K562 (cell line): Measurements from ENCODE around the gene YAP1. TPM values are rescaled to one million over a fixed set of nuclear protein-coding genes. Genes with fewer than 3 reads are reported as not detected.

Experiments used
- ATAC-seq: fragments of 200-7000 bp; cut with Tn5 transposase; 3 replicates; pipeline ENCODE4 v1.9.1; 2020; ENCODE audit warnings: moderate library complexity
- BruUV-seq: library from RNA; stranded (reverse); fragments of 400-500 nt; replicated peaks from 2 replicates; lab custom pipeline; 2021; lab: Mats Ljungman, UMichigan
- CTCF ChIA-PET: fragments of 300-600 bp; formaldehyde crosslinking; extraction: SDS; loops from one replicate; lab custom pipeline; 2021; ENCODE audit warnings: low intra/inter-chr PET ratio; lab: Yijun Ruan, JAX
- POLR2A ChIA-PET: fragments of 300-600, 350-650 bp; sonication (Branson Sonifier 250); formaldehyde crosslinking; extraction: SDS; loops from one replicate; lab custom pipeline; 2021; ENCODE audit warnings: antibody characterized with exemption, inconsistent platforms; lab: Yijun Ruan, JAX
- DNase-seq, 4 experiments: peaks; one replicate each; pipeline versions ENCODE4 v3.0.0 to v3.0.0-alpha.2; 2011 to 2018; ENCODE audit warnings: low spot score in 3 of 4, mixed read lengths in 3 of 4; ENCODE audit errors: extremely low read depth in 1 of 4
- FAIRE-seq: peaks from 2 replicates; lab custom pipeline; 2011; peaks lifted over from hg19 to GRCh38; lab: Jason Lieb, UNC
- H2AFZ ChIP-seq: 2 replicates; pipeline ENCODE4 v1.6.0; 2011; ENCODE audit warnings: low read depth, low read length, control low read depth, inconsistent platforms
- H3K27ac ChIP-seq: fragments of 200-600 bp; 3 replicates; pipeline ENCODE4 v1.8.0; 2011; ENCODE audit warnings: low read depth, mild to moderate bottlenecking, control low read depth, inconsistent platforms, low read length, moderate library complexity, mixed read lengths; ENCODE audit errors: extremely low read depth
- H3K27me3 ChIP-seq, 2 experiments: fragments of 300-600 bp in 1 of 2; 2 replicates in 1 of 2; 3 replicates in 1 of 2; pipeline versions ENCODE4 v1.6.0 to v1.8.0; 2011; ENCODE audit warnings: inconsistent platforms in 2 of 2, low read length in 2 of 2, mild to moderate bottlenecking in 1 of 2, mixed read lengths in 1 of 2, moderate library complexity in 1 of 2; ENCODE audit not compliant: control insufficient read depth in 2 of 2, insufficient read depth in 2 of 2
- H3K36me3 ChIP-seq: fragments of 300-600 bp; 3 replicates; pipeline ENCODE4 v1.8.0; 2011; ENCODE audit warnings: mild to moderate bottlenecking, low read length, inconsistent platforms; ENCODE audit not compliant: control insufficient read depth, insufficient read depth
- H3K4me1 ChIP-seq, 2 experiments: fragments of 200-600 bp in 1 of 2; replicated peaks in 1 of 2; 2 replicates in 1 of 2; 3 replicates in 1 of 2; pipeline versions ENCODE4 v1.5.1 to v1.8.0; 2011; ENCODE audit warnings: inconsistent platforms in 2 of 2, low read length in 2 of 2, mild to moderate bottlenecking in 1 of 2, mixed read lengths in 1 of 2, moderate library complexity in 1 of 2; ENCODE audit not compliant: control insufficient read depth in 2 of 2, insufficient read depth in 2 of 2
- H3K4me2 ChIP-seq: 2 replicates; pipeline ENCODE4 v1.6.1; 2011; ENCODE audit warnings: low read length, control low read depth, inconsistent platforms, mixed read lengths; ENCODE audit not compliant: insufficient read depth
- H3K4me3 ChIP-seq: fragments of 200-600 bp; sonication (generic), shearing (Covaris generic); 2 replicates; pipeline ENCODE4 v1.5.1; 2016; ENCODE audit warnings: control low read depth, inconsistent platforms
- H3K79me2 ChIP-seq: fragments of 200-600 bp; 3 replicates; pipeline ENCODE4 v1.8.0; 2011; ENCODE audit warnings: low read length, inconsistent platforms; ENCODE audit not compliant: control insufficient read depth, insufficient read depth
- H3K9ac ChIP-seq, 2 experiments: 2 replicates each; pipeline versions ENCODE4 v1.6.0 to v1.6.1; 2011; ENCODE audit warnings: low read depth in 2 of 2, low read length in 2 of 2, control low read depth in 1 of 2, inconsistent platforms in 1 of 2, mild to moderate bottlenecking in 1 of 2, mixed read lengths in 1 of 2; ENCODE audit not compliant: insufficient read depth in 1 of 2
- H3K9me1 ChIP-seq: one replicate; pipeline ENCODE4 v1.6.0; 2011; ENCODE audit warnings: inconsistent platforms, mild to moderate bottlenecking, low read length, moderate library complexity; ENCODE audit not compliant: control insufficient read depth, insufficient read depth
- H3K9me3 ChIP-seq: replicated peaks from 2 replicates; pipeline ENCODE4 v1.5.1; 2011; ENCODE audit warnings: low read depth, low read length, inconsistent platforms; ENCODE audit not compliant: control insufficient read depth, insufficient read depth
- H4K20me1 ChIP-seq: replicated peaks from 2 replicates; pipeline ENCODE4 v1.6.1; 2011; ENCODE audit warnings: low read length, inconsistent platforms, mixed read lengths; ENCODE audit not compliant: control insufficient read depth, insufficient read depth
- ARID2 ChIP-seq: fragments of 450-650 bp; IDR thresholded peaks from 2 replicates; pipeline ENCODE4 v1.6.1; 2017; ENCODE audit warnings: antibody characterized with exemption, mild to moderate bottlenecking
- DLX4 ChIP-seq: fragments of 250-450 bp; sonication (Bioruptor Pico); IDR thresholded peaks from 2 replicates; pipeline ENCODE4 v1.6.1; 2021; ENCODE audit warnings: mild to moderate bottlenecking
- HMGXB4 ChIP-seq: sonication (generic); formaldehyde crosslinking; IDR thresholded peaks from 2 replicates; pipeline ENCODE4 v1.8.1; 2023; ENCODE audit warnings: mild to moderate bottlenecking, missing genetic modification reagents
- SMAD1 ChIP-seq: fragments of 150-350 bp; IDR thresholded peaks from 2 replicates; pipeline ENCODE4 v1.6.1; 2014; ENCODE audit warnings: low read length, low read depth; ENCODE audit not compliant: partially characterized antibody
- SMAD4 ChIP-seq: fragments of 250-450 bp; sonication (Bioruptor Pico); conservative IDR thresholded peaks from 2 replicates; pipeline ENCODE4 v1.8.0; 2021; ENCODE audit warnings: inconsistent platforms, mild to moderate bottlenecking, moderate library complexity
- TFAP4 ChIP-seq: sonication (generic); formaldehyde crosslinking; IDR thresholded peaks from 2 replicates; pipeline ENCODE4 v1.8.0; 2022; ENCODE audit warnings: missing genetic modification reagents, mild to moderate bottlenecking, moderate library complexity, borderline replicate concordance
- ZFP1 ChIP-seq: fragments of 450-650 bp; formaldehyde crosslinking; IDR thresholded peaks from 2 replicates; pipeline ENCODE4 v1.4.0; 2020; ENCODE audit warnings: mild to moderate bottlenecking, mixed read lengths
- ZNF384 ChIP-seq: IDR thresholded peaks from 2 replicates; pipeline ENCODE4 v1.6.1; 2012; ENCODE audit warnings: low read depth, low read length, improper control_type of control experiment
- ZNF395 ChIP-seq: fragments of 200-800 bp; sonication (Bioruptor generic); IDR thresholded peaks from 2 replicates; pipeline ENCODE4 v1.6.1; 2017; ENCODE audit warnings: missing genetic modification characterization, missing compliant biosample characterization
- ZNF57 ChIP-seq: fragments of 450-650 bp; formaldehyde crosslinking; IDR thresholded peaks from 2 replicates; pipeline ENCODE4 v1.4.0; 2020; ENCODE audit warnings: mild to moderate bottlenecking, moderate library complexity
- WGBS: fragments of 100-300 bp; shearing (Covaris generic); methylation state at CpG from one replicate; pipeline ENCODE4 v1.1.6; 2016; ENCODE audit warnings: low coverage, mixed read lengths; ENCODE audit not compliant: insufficient coverage; ENCODE audit errors: missing lambda C conversion rate; 5-methylcytosine and 5-hydroxymethylcytosine counted together
- in situ Hi-C: fragments of 300-500 bp; cut with MboI; formaldehyde crosslinking; loops from 4 replicates; pipeline ENCODE4 v1.15.0; 2018; ENCODE audit warnings: inconsistent platforms, mixed read lengths
- intact Hi-C: fragments of 100-400 bp; cut with micrococcal nuclease; formaldehyde crosslinking; loops from 2 replicates; pipeline ENCODE4 v1.14.2; 2022
- polyA plus RNA-seq, 8 experiments: library from polyadenylated mRNA; depleted of rRNA in 4 of 8; stranded (reverse) in 5 of 8; unstranded in 3 of 8; fragments of >200 nt; fragmentation: Nextera tagmentation in 2 of 8; fragmentation: Illumina TruSeq in 1 of 8; extraction: Ambion mirVana in 2 of 8; extraction: Trizol in 1 of 8; gene quantifications; 2 replicates each; pipeline versions ENCODE4 v1.2.1 to v1.2.3, GENCODE V29; 2011 to 2014; ENCODE audit warnings: inconsistent platforms in 1 of 8, missing spikeins in 1 of 8
- total RNA-seq, 7 experiments: library from RNA; depleted of rRNA in 6 of 7; stranded (reverse); fragments of >200 nt in 6 of 7; fragmentation: Illumina TruSeq in 2 of 7; extraction: Trizol in 2 of 7; gene quantifications; 2 replicates each; pipeline versions ENCODE4 v1.2.1 to v1.2.3, GENCODE V29; 2011 to 2021; ENCODE audit warnings: low replicate concordance in 1 of 7

Gene YAP1
- total and polyA plus RNA-seq, 9 of the 15 experiments (the other 6 are each of a cell fraction or from before 2014, with no cell fraction given), result 0.18 TPM; not detected in 8

- CTCF ChIA-PET, result no interaction called here
- no peaks in the 10 kb centered on the region for H4K20me1 ChIP-seq
- TF ChIP-seq ZFP1 (CRISPR knock-in tag) (no peak), ZNF57 (CRISPR knock-in tag) (no peak), ARID2 (no peak), HMGXB4 (CRISPR knock-in tag) (no peak), SMAD1 (no peak), TFAP4 (CRISPR knock-in tag) (no peak), ZNF384 (no peak), ZNF395 (CRISPR knock-in tag) (no peak), SMAD4 (CRISPR knock-in tag) (no peak), DLX4 (CRISPR knock-in tag) (no peak)
- TF ChIP-seq, all 486 proteins: peak for 0
- no peak for DNase-seq
- Histone ChIP-seq H3K4me1 (no peaks in the 10 kb centered on the region), H3K9me3 (no peaks in the 10 kb centered on the region), H3K27me3 (no peaks in the 10 kb centered on the region), H3K79me2 (no peaks in the 10 kb centered on the region), H3K9ac (no peak overlapping the region), H3K27ac (no peak overlapping the region), H2AFZ (no peak overlapping the region), H3K9me1 (no peaks in the 10 kb centered on the region), H3K4me3 (no peak overlapping the region), H3K4me2 (no peak overlapping the region), H3K36me3 (no peaks in the 10 kb centered on the region)
- in situ Hi-C loops (no loop called here), intact Hi-C loops (no loop called here)
- ATAC-seq, result no peak
- BruUV-seq, result no TSS peak
- POLR2A ChIA-PET, result no interaction called here
- no peak for FAIRE-seq
- 0% methylated on average over 2 of the region's 2 CpGs for WGBS
Measured at GRCh38 chr11:102157219-102157618, 47.0 kb downstream of the YAP1 start.
